Osteocyte (in vitro differentiated cells): ENCODE data around the gene TTC21A. TPM values are rescaled to one million over a fixed set of nuclear protein-coding genes. Genes with fewer than 3 reads are reported as not detected.

ENCODE experiments used
- DNase-seq: peaks from one replicate; pipeline ENCODE4 v3.0.0; 2021; ENCODE audit warnings: mixed read lengths; ENCODE audit not compliant: unreplicated experiment; ENCODE audit errors: extremely low spot score
- H3K27ac Mint-ChIP-seq: one replicate; pipeline ENCODE4 v1.8.0; 2021; ENCODE audit warnings: mild to moderate bottlenecking, mixed read lengths; ENCODE audit not compliant: unreplicated experiment
- H3K27me3 Mint-ChIP-seq: one replicate; pipeline ENCODE4 v1.8.0; 2021; ENCODE audit warnings: mixed read lengths; ENCODE audit not compliant: unreplicated experiment
- H3K36me3 Mint-ChIP-seq: one replicate; pipeline ENCODE4 v1.8.0; 2021; ENCODE audit warnings: mixed read lengths; ENCODE audit not compliant: unreplicated experiment
- H3K4me1 Mint-ChIP-seq: one replicate; pipeline ENCODE4 v1.8.0; 2021; ENCODE audit warnings: mixed read lengths; ENCODE audit not compliant: unreplicated experiment
- H3K4me3 Mint-ChIP-seq: one replicate; pipeline ENCODE4 v1.8.0; 2021; ENCODE audit warnings: mild to moderate bottlenecking, moderate library complexity, mixed read lengths; ENCODE audit not compliant: unreplicated experiment
- H3K9me3 Mint-ChIP-seq: one replicate; pipeline ENCODE4 v1.8.0; 2021; ENCODE audit warnings: mixed read lengths; ENCODE audit not compliant: unreplicated experiment
- total RNA-seq: library from RNA; stranded (reverse); gene quantifications from 2 replicates; pipeline ENCODE4 v1.2.1, GENCODE V29; 2021
- TF ChIP-seq, protein P1 (sequence below): fragments of 200-600 bp; sonication (generic); IDR thresholded peaks from 2 replicates; pipeline ENCODE4 v1.5.0; 2021; ENCODE audit warnings: antibody characterized with exemption, mild to moderate bottlenecking, moderate library complexity

TTC21A gene
- total RNA-seq, 1 donor from 2014 or later, result 10.3 TPM

- TF ChIP-seq, protein P1, sequence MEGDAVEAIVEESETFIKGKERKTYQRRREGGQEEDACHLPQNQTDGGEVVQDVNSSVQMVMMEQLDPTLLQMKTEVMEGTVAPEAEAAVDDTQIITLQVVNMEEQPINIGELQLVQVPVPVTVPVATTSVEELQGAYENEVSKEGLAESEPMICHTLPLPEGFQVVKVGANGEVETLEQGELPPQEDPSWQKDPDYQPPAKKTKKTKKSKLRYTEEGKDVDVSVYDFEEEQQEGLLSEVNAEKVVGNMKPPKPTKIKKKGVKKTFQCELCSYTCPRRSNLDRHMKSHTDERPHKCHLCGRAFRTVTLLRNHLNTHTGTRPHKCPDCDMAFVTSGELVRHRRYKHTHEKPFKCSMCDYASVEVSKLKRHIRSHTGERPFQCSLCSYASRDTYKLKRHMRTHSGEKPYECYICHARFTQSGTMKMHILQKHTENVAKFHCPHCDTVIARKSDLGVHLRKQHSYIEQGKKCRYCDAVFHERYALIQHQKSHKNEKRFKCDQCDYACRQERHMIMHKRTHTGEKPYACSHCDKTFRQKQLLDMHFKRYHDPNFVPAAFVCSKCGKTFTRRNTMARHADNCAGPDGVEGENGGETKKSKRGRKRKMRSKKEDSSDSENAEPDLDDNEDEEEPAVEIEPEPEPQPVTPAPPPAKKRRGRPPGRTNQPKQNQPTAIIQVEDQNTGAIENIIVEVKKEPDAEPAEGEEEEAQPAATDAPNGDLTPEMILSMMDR, result no peak
- H3K9me3 Mint-ChIP-seq, result no peaks in the 10 kb centered on the region
- H3K4me1 Mint-ChIP-seq, result peaks cover 37% of the 10 kb centered on the region
- no peaks in the 10 kb centered on the region for H3K36me3 Mint-ChIP-seq
- H3K27me3 Mint-ChIP-seq, result peaks cover 12% of the 10 kb centered on the region
- peak overlapping the region; percentile 62 for H3K4me3 Mint-ChIP-seq
- peak overlapping the region; percentile 62 for H3K27ac Mint-ChIP-seq
- DNase-seq, result no peak
Observed at GRCh38 chr3:39154280-39155021, 47.0 kb downstream of the TTC21A start.

DNA sequence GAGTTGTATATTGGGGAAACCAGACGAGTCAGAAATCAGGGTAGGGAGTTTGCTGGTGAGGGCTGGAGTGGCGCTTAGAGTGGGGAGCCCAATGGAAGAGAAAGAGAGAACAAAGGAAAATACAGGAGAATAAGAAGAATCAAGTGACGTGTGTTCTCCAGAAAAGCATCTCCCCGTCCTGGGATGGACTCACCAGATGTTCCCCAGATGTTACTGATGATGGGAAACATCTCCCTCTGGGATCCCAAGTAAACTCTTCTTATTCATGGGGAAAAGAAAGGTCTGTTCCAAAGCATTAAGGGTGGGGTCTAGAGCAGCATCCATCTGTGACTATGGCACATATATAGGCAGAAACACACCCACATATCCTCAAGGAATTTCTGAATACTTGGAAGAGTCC, 48.9 kb downstream of the TTC21A start:
- H3K4me1 Mint-ChIP-seq, result peaks cover 17% of the 10 kb centered on the region
- H3K36me3 Mint-ChIP-seq, result no peaks in the 10 kb centered on the region
- TF ChIP-seq, protein P1, result no peak
- DNase-seq, result no peak
- H3K27me3 Mint-ChIP-seq, result peaks cover 17% of the 10 kb centered on the region
- H3K27ac Mint-ChIP-seq, result no peak overlapping the region
- no peak overlapping the region for H3K4me3 Mint-ChIP-seq
- H3K9me3 Mint-ChIP-seq, result no peaks in the 10 kb centered on the region

DNA sequence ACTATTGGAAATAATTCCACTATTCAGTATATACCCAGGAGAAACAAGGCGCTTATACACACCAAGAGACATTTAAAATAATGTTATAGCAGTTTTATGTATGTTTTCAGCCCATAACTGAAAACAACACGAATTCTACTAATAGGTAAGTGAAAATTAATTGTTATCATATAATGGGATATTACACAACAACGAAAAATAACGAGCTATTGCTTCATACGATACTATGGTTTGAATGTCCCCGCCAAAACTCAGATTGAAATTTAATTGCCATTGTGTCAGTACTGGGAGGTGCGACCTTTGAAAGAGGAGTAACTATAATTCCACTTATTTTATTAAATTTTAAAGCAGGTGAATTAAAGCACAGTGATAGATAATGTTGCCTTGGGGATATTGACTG, 49.9 kb downstream of the TTC21A start:
- TF ChIP-seq, protein P1, result no peak
- H3K36me3 Mint-ChIP-seq, result no peaks in the 10 kb centered on the region
- H3K4me1 Mint-ChIP-seq, result peaks cover 8% of the 10 kb centered on the region
- no peak for DNase-seq
- H3K4me3 Mint-ChIP-seq, result no peak overlapping the region
- no peaks in the 10 kb centered on the region for H3K9me3 Mint-ChIP-seq
- peaks cover 17% of the 10 kb centered on the region for H3K27me3 Mint-ChIP-seq
- no peak overlapping the region for H3K27ac Mint-ChIP-seq

GRCh38 chr3:39158148-39158715, 50.8 kb downstream of the TTC21A start:
- Mint-ChIP-seq H3K27me3 (peaks cover 17% of the 10 kb centered on the region), H3K27ac (no peak overlapping the region), H3K4me1 (peaks cover 5% of the 10 kb centered on the region), H3K36me3 (peaks cover under 1% of the 10 kb centered on the region), H3K9me3 (peaks cover 3% of the 10 kb centered on the region), H3K4me3 (no peak overlapping the region)
- DNase-seq, result no peak
- TF ChIP-seq, protein P1, result no peak

DNA sequence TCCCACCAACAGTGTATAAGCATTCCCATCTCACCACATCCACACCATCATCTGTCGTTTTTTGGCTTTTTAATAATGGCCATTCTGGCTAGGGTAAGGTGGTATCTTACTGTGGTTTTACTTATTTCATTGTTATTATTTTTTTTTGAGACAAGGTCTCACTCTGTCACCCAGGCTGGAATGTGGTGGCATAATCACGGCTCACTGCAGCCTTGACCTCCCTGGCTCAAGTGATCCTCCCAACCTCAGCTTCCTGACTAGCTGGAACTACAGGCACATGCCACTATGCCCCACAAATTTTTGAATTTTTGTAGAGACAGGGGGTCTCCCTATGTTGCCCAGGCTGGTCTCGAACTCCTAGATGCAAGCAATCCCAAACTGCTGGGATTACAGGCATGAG, 56.9 kb downstream of the TTC21A start:
- TF ChIP-seq, protein P1, result no peak
- Mint-ChIP-seq H3K9me3 (peaks cover 8% of the 10 kb centered on the region), H3K4me1 (peaks cover 6% of the 10 kb centered on the region), H3K36me3 (peaks cover 1% of the 10 kb centered on the region), H3K27me3 (peaks cover 5% of the 10 kb centered on the region), H3K4me3 (no peak overlapping the region), H3K27ac (no peak overlapping the region)
- DNase-seq, result no peak
